Activated T-helper 17 cell treated with anti-CD3 and anti-CD28 coated beads, Interleukin-2, amount 50 U/mL, for 72 hours (primary cell): ENCODE measurements around the gene TTLL11. TPM values are rescaled to one million over a fixed set of nuclear protein-coding genes. Genes with fewer than 3 reads are reported as not detected.
"Not testable (repeated sequence)": the region's sequence is repeated elsewhere in the genome, so short reads cannot be mapped to it uniquely, and the experiment has no call there.

Experiments used
- ATAC-seq: fragments of 150-1000 bp; cut with Tn5 transposase; replicated peaks from 2 replicates; pipeline ENCODE4 v1.10.0; 2021; ENCODE audit warnings: mild to moderate bottlenecking, moderate library complexity
- H3K27ac Mint-ChIP-seq: one replicate; pipeline ENCODE4 v1.8.0; 2022; ENCODE audit warnings: mixed read lengths
- H3K27me3 Mint-ChIP-seq: one replicate; pipeline ENCODE4 v1.8.0; 2022; ENCODE audit warnings: mixed read lengths
- H3K36me3 Mint-ChIP-seq: one replicate; pipeline ENCODE4 v1.8.0; 2022; ENCODE audit warnings: low read depth, mild to moderate bottlenecking, mixed read lengths
- H3K4me1 Mint-ChIP-seq: one replicate; pipeline ENCODE4 v1.8.0; 2022; ENCODE audit warnings: mixed read lengths
- H3K4me3 Mint-ChIP-seq: one replicate; pipeline ENCODE4 v1.8.0; 2022; ENCODE audit warnings: mild to moderate bottlenecking, mixed read lengths
- H3K9me3 Mint-ChIP-seq: one replicate; pipeline ENCODE4 v1.8.0; 2022; ENCODE audit warnings: mixed read lengths
- total RNA-seq, 2 donors: library from RNA; stranded (reverse); gene quantifications; one replicate each; pipeline ENCODE4 v1.2.3, GENCODE V29; 2022

The TTLL11 gene
- total RNA-seq, 2 donors from 2014 or later = 2.6 to 3.9 TPM

DNA sequence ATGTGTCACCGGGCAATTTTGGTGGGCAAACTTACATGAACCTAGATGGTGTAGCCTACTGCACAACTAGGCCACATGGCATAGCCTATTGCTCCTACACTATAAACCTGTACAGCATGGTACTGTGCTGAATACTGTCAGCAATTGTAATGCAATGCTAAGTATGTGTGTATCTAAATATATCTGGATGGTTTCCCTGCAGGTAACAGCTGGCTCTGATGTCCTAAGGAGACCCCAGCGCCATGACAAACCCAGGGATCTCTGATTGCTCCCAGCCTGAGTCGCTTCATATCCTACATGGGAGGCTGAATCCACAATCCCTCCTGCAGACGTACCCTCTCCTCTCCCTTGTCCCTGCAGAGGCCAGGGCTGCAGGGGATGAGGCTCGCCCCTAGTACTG lies 26.6 kb upstream of the TTLL11 start:
- peaks cover 8% of the 10 kb centered on the region for H3K27me3 Mint-ChIP-seq
- no peaks in the 10 kb centered on the region for H3K9me3 Mint-ChIP-seq
- ATAC-seq = no peak
- no peak overlapping the region for H3K4me3 Mint-ChIP-seq
- H3K36me3 Mint-ChIP-seq = no peaks in the 10 kb centered on the region
- H3K27ac Mint-ChIP-seq = no peak overlapping the region
- H3K4me1 Mint-ChIP-seq = no peaks in the 10 kb centered on the region

DNA sequence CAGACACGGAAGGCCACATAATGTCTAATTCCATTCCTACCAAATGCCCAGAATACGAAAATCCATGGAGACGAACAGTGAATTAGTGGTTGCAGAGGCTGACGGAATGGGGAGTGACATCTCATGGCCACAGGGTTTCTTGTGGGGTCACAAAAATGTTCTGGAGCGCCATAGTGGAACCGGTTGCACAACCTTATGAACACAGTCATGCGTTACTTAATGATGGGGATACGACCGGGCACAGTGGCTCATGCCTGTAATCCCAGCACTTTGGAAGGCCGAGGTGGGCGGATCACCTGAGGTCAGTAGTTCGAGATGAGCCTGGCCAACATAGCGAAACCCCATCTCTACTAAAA lies 26.0 kb upstream of the TTLL11 start:
- Mint-ChIP-seq H3K27me3 (peaks cover 2% of the 10 kb centered on the region), H3K4me1 (no peaks in the 10 kb centered on the region), H3K4me3 (no peak overlapping the region), H3K9me3 (no peaks in the 10 kb centered on the region), H3K36me3 (no peaks in the 10 kb centered on the region), H3K27ac (no peak overlapping the region)
- ATAC-seq = no peak

- Mint-ChIP-seq H3K9me3 (no peaks in the 10 kb centered on the region), H3K4me3 (no peak overlapping the region), H3K36me3 (no peaks in the 10 kb centered on the region), H3K27ac (no peak overlapping the region), H3K27me3 (no peaks in the 10 kb centered on the region), H3K4me1 (no peaks in the 10 kb centered on the region)
- ATAC-seq = no peak
These were observed 25.4 kb upstream of the TTLL11 start for GRCh38 chr9:122118343-122119165.

GRCh38 chr9:122117241-122117640 lies 24.1 kb upstream of the TTLL11 start:
- H3K4me1 Mint-ChIP-seq, H3K9me3 Mint-ChIP-seq, ATAC-seq, H3K36me3 Mint-ChIP-seq, H3K4me3 Mint-ChIP-seq, H3K27ac Mint-ChIP-seq, H3K27me3 Mint-ChIP-seq: not testable (repeated sequence)

DNA sequence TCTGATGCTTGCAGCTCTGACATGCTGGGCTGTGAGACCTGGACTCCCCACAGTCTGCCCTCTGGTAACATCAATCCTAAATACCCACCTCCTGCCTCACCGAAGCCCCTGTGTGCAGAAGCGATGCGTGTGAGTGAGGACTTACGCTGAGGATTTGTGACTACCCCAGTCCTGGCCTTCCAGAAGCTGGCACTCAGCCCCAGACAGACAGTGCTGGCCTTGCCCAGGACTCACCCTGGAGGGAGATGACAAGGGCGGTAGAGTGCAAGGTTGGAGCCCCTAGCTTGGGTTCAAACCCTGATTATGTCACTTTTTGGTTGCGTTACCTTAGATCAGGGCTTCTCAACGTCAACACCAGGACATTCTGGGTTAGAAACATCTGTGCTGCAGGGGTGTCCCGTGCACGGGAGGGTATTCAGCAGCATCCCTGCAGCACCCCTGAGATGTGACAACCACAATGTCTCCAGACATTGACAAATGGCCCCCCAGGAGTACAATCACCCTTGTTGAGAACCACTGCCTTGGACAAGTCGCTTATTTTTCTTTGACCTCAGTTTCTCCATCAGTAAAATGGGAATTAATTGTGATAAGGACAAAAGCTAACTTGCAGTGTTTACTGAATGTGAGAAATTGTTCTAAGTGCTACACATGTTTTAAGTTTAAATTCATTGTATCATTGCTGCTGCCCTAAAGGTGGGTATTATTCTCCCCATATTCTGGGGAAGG lies 23.5 kb upstream of the TTLL11 start:
- no peaks in the 10 kb centered on the region for H3K27me3 Mint-ChIP-seq

DNA sequence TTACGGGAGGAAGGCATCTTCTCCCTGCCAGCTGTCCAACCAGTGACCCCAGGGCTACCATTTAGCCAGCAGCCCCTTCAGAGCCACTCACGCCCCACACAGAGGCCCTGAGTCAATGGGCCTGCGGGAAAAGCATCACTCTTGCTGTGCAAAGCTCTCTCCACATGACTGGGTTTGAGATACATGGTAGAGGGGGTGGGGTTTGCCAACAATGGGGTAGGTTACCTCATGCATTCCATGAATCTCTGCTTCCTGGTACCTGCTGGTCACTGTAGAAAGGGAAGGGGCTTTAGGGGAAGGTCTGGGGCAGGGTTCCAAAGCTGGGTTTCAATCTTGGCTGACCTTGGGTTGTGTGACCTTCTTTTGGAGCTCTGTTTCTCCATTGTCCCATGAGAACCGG lies 22.9 kb upstream of the TTLL11 start:
- no peak overlapping the region for H3K27ac Mint-ChIP-seq
- no peaks in the 10 kb centered on the region for H3K9me3 Mint-ChIP-seq
- no peaks in the 10 kb centered on the region for H3K27me3 Mint-ChIP-seq
- no peaks in the 10 kb centered on the region for H3K36me3 Mint-ChIP-seq
- H3K4me1 Mint-ChIP-seq = no peaks in the 10 kb centered on the region
- no peak for ATAC-seq
- no peak overlapping the region for H3K4me3 Mint-ChIP-seq

More for the DNA sequence above, 23.5 kb upstream of the TTLL11 start:
- ATAC-seq = no peak
- Mint-ChIP-seq H3K4me3 (no peak overlapping the region), H3K27ac (no peak overlapping the region), H3K9me3 (no peaks in the 10 kb centered on the region), H3K36me3 (no peaks in the 10 kb centered on the region), H3K4me1 (no peaks in the 10 kb centered on the region)

DNA sequence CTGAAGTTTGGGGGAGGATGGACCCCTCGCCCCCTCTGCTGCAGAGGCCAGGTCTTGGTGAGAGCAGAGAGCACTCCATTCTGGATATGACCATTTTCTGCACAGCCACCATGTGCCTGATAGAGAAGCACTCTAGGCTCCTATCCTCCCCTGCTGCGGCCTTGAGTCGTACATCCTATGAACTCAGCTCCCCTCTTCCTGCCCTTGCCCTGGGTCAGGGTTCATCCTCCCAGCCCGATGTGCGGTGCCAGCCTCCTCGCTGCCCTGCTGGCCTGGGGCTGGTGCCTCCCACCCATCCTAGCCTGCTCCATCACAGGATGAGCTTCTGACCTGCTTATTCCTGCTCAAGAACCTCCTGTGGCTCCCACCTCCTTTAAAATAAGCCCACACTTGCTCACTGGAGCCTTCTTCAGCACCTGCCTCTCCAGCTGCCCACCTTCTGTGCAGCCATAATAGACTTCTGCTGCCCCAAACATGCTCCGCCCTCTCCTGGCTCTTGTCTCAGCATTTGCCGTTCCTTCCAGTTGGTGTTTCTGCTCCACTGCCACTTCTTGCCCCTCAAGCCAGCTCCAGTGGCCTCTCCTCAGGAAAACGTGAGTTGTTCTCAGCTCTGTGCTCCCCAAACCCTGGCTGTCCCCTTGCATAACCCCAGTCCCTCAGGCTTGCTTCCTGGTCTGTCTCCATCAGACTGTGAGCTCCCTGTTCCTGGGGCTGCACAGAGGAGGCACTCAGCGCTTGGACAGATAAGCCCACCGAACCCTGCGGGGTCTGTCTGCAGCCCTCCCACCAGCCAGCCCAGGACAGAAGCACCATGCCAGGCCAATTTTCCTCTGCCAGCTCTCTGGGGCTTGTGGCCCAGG lies 22.3 kb upstream of the TTLL11 start:
- no peak for ATAC-seq
- Mint-ChIP-seq H3K27me3 (no peaks in the 10 kb centered on the region), H3K9me3 (no peaks in the 10 kb centered on the region), H3K36me3 (no peaks in the 10 kb centered on the region), H3K4me1 (no peaks in the 10 kb centered on the region), H3K4me3 (no peak overlapping the region), H3K27ac (no peak overlapping the region)

- Mint-ChIP-seq H3K27me3 (no peaks in the 10 kb centered on the region), H3K9me3 (no peaks in the 10 kb centered on the region), H3K27ac (no peak overlapping the region), H3K36me3 (no peaks in the 10 kb centered on the region), H3K4me1 (no peaks in the 10 kb centered on the region), H3K4me3 (no peak overlapping the region)
- no peak for ATAC-seq
These were observed 20.5 kb upstream of the TTLL11 start for GRCh38 chr9:122113574-122113973.

- no peaks in the 10 kb centered on the region for H3K4me1 Mint-ChIP-seq
- ATAC-seq = no peak
- H3K4me3 Mint-ChIP-seq = no peak overlapping the region
- no peaks in the 10 kb centered on the region for H3K9me3 Mint-ChIP-seq
- H3K27ac Mint-ChIP-seq = no peak overlapping the region
- H3K27me3 Mint-ChIP-seq = no peaks in the 10 kb centered on the region
- no peaks in the 10 kb centered on the region for H3K36me3 Mint-ChIP-seq
These were observed 19.1 kb upstream of the TTLL11 start for GRCh38 chr9:122112238-122112637.

- no peak for ATAC-seq
- Mint-ChIP-seq H3K4me3 (no peak overlapping the region), H3K36me3 (no peaks in the 10 kb centered on the region), H3K9me3 (no peaks in the 10 kb centered on the region), H3K27me3 (no peaks in the 10 kb centered on the region), H3K4me1 (no peaks in the 10 kb centered on the region), H3K27ac (no peak overlapping the region)
These were observed 18.4 kb upstream of the TTLL11 start for GRCh38 chr9:122111413-122112085.

DNA sequence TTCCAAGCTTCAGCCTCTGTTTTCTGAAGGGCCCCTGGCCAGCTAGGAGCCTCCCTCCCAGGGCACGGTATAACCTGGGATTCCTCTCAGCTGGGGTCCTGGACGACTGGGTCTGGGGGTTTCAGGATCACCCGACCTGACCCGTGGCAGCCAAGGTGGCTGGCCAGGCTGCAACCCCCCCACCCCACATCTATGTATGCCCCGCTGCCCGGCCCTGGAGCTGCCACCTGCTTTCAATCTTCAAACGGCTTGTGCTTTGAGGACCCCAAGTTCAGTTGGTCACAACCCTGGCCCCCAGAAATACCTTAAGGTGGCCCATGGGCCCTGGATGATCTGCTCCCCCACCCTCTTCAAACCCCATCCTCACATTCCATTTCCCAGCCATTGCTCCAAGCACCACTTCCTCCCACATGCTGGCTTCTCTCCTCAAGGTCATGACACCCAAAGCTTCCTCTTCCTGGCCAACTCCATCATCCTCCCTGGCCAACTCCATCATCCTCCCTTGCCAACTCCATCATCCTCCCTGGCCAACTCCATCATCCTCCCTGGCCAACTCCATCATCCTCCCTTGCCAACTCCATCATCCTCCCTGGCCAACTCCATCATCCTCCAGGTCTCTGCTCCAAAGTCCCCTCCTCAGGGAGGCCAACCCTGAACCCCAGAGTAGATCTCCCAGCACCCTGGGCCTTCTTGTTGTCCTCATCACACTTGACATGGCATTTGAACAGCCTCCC lies 17.2 kb upstream of the TTLL11 start:
- H3K27me3 Mint-ChIP-seq = no peaks in the 10 kb centered on the region
- H3K9me3 Mint-ChIP-seq = no peaks in the 10 kb centered on the region
- no peaks in the 10 kb centered on the region for H3K36me3 Mint-ChIP-seq
- H3K4me3 Mint-ChIP-seq = no peak overlapping the region
- H3K4me1 Mint-ChIP-seq = no peaks in the 10 kb centered on the region
- ATAC-seq = no peak
- H3K27ac Mint-ChIP-seq = no peak overlapping the region

GRCh38 chr9:122109035-122109813 lies 16.1 kb upstream of the TTLL11 start:
- ATAC-seq = no peak
- H3K27me3 Mint-ChIP-seq = no peaks in the 10 kb centered on the region
- peaks cover under 1% of the 10 kb centered on the region for H3K9me3 Mint-ChIP-seq
- no peak overlapping the region for H3K4me3 Mint-ChIP-seq
- no peaks in the 10 kb centered on the region for H3K4me1 Mint-ChIP-seq
- H3K36me3 Mint-ChIP-seq = no peaks in the 10 kb centered on the region
- H3K27ac Mint-ChIP-seq = no peak overlapping the region

DNA sequence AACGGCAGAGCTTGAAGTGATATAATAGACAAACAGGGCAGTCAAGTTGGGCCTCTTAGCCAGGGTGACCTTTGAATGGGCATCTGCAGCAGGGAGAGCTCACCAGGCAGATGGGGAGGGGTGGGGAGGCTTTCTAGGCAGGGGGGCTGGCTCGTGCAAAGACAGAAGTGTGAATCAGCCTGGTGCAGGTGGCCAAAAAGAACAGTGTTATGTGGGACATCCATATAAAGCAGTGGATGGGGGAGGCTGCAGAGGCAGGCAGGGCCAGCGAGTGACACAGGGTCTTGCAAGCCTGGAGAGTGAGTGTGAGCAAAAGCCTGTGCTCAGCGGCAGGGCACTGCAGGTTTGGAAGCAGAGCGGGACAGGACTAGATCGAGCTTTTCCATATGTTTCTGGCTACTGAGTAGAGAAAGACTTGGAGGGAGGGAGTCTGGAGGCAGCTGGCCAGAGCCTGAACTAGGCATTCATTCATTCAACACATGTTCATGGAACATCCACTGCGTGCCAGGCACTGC lies 14.2 kb upstream of the TTLL11 start:
- no peaks in the 10 kb centered on the region for H3K36me3 Mint-ChIP-seq
- ATAC-seq = no peak
- no peaks in the 10 kb centered on the region for H3K27me3 Mint-ChIP-seq
- H3K4me3 Mint-ChIP-seq = no peak overlapping the region
- no peaks in the 10 kb centered on the region for H3K4me1 Mint-ChIP-seq
- H3K9me3 Mint-ChIP-seq = peaks cover 6% of the 10 kb centered on the region
- peak overlapping the region; percentile 8 for H3K27ac Mint-ChIP-seq
